Right lung (tissue), 10 donors: ENCODE data around the gene CYB561. TPM values are rescaled to one million over a fixed set of nuclear protein-coding genes. Genes with fewer than 3 reads are reported as not detected.

ENCODE experiments used
- DNase-seq, 2 donors: peaks; one replicate each; pipeline ENCODE4 v3.0.0-alpha.2; 2013
- long read RNA-seq, 8 donors: transcript quantifications; one replicate each; lab custom pipeline, GENCODE V29; 2026
- polyA plus RNA-seq, 5 donors: library from polyadenylated mRNA; unstranded; fragments of 120-200 nt; gene quantifications; one replicate each; pipeline versions ENCODE4 v1.2.1 to v1.2.3, GENCODE V29; 2013; ENCODE audit warnings: inconsistent platforms in 1 of 5, low replicate concordance in 1 of 5; ENCODE audit not compliant: insufficient read length in 5 of 5, insufficient read depth in 1 of 5

The CYB561 gene
- polyA plus RNA-seq, result 10 to 100 TPM; 22.5 to 43.5 (median 31.1) TPM
- long read RNA-seq, donor 1, partial matches to known transcripts, result 0 of 12 reads
- long read RNA-seq, donor 1, other reads (novel, unspliced or antisense), result 0 of 12 reads
- long read RNA-seq, donor 2, partial matches to known transcripts, result 0 of 4 reads
- long read RNA-seq, donor 2, other reads (novel, unspliced or antisense), result 0 of 4 reads
- long read RNA-seq, donor 3, partial matches to known transcripts, result 0 of 6 reads
- long read RNA-seq, donor 3, other reads (novel, unspliced or antisense), result 0 of 6 reads
- long read RNA-seq, donor 4, transcript CYB561-213 (5 exons, 2,344 nt), result major isoform, 5 of 8 reads
- long read RNA-seq, donor 4, partial matches to known transcripts, result 0 of 8 reads
- long read RNA-seq, donor 4, other reads (novel, unspliced or antisense), result 0 of 8 reads
- long read RNA-seq, donor 5, transcript CYB561-201 (6 exons, 3,001 nt), result major isoform, 7 of 13 reads
- long read RNA-seq, donor 5, partial matches to known transcripts, result 0 of 13 reads
- long read RNA-seq, donor 5, other reads (novel, unspliced or antisense), result 0 of 13 reads
- long read RNA-seq, donor 6, transcript CYB561-203 (6 exons, 3,151 nt), result minor isoform, 6 of 19 reads
- long read RNA-seq, donor 6, transcript CYB561-201 (6 exons, 3,001 nt), result major isoform, 8 of 19 reads
- long read RNA-seq, donor 6, partial matches to known transcripts, result 0 of 19 reads
- long read RNA-seq, donor 6, other reads (novel, unspliced or antisense), result 0 of 19 reads
- long read RNA-seq, donor 7, transcript CYB561-201 (6 exons, 3,001 nt), result major isoform, 5 of 11 reads
- long read RNA-seq, donor 7, partial matches to known transcripts, result 0 of 11 reads
- long read RNA-seq, donor 7, other reads (novel, unspliced or antisense), result 0 of 11 reads
- long read RNA-seq, donor 8, partial matches to known transcripts, result 0 of 1 reads
- long read RNA-seq, donor 8, other reads (novel, unspliced or antisense), result 0 of 1 reads

- peak; percentile 73 to 78 for DNase-seq
Measured at GRCh38 chr17:63445954-63446752, at the start of gene CYB561. TSS of gene CYB561 (minus strand) at chr17:63446306. CDS start at chr17:63437547, 8,759 bp downstream.

DNA sequence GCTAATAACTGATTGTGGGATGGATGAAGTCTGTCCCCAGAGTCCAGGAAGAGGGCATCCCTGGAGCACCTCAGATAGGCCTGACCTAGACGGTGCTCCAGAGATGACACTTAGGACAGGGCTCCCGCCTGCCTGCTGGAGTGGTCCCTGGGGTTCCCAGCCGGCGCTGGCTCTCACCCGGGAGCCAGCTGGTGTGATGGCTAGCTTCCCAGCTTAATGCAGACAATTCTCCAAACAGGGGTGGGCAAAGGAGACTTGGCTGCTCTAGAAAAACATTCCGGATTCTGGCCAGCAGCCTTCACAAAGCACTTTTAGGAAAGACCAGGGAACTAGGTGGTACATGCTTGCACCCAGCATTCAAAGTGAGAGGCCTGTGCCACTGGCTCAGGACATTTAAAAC, 49.4 kb upstream of the CYB561 start:
- DNase-seq, result peak in 1 of 2 donors; percentile 52

GRCh38 chr17:63494300-63494928, 48.3 kb upstream of the CYB561 start:
- no peak for DNase-seq

GRCh38 chr17:63493411-63493810, 47.3 kb upstream of the CYB561 start:
- DNase-seq, result no peak

- no peak for DNase-seq
Measured at GRCh38 chr17:63492940-63493339, 46.8 kb upstream of the CYB561 start.

GRCh38 chr17:63491977-63492618, 46.0 kb upstream of the CYB561 start:
- DNase-seq, result no peak

DNA sequence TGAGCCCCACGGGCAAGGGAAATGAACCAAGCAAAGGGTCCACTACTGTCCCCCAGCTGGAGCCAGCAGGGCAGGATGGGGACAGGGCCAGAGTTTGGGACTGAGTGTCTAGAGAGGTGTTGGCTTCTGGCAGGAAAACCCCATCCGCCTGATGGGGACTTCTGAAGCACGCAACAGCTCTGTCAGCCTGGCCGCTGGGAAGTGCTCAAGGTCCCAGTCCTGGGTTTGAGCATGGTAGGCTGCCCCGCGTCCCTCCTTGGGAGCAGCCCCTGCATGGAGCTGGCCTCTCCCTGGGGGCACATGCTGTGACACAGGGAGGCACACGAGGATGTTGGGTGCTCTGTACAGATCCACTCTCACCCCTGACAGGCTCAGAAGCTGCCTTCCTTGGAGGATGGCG, 45.3 kb upstream of the CYB561 start:
- no peak for DNase-seq

- DNase-seq, result no peak
Measured at GRCh38 chr17:63490858-63491400, 44.8 kb upstream of the CYB561 start.

- DNase-seq, result no peak
Measured at GRCh38 chr17:63490329-63490728, 44.2 kb upstream of the CYB561 start.

DNA sequence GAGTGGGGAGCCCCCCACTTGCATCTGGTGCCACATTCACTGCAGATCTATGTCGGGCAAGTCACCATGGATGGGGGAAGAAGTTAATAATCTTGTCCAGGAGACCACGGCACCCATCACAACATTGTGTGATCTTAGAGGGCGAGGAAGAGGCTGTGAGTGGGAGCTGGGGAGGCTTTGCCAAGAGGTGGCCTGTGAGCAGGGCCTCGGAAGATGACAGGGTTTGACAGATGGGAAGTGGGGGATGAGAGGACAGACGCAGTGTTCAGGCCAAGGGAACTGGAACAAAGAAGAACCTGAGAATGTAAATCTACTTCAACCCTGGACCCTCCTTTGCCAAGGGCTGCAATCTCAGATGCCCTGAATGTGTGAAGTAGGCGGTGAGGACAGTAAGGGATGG, 43.2 kb upstream of the CYB561 start:
- DNase-seq, result no peak

GRCh38 chr17:63488851-63489250, 42.7 kb upstream of the CYB561 start:
- DNase-seq, result no peak

GRCh38 chr17:63487014-63487339, 40.9 kb upstream of the CYB561 start:
- no peak for DNase-seq

DNA sequence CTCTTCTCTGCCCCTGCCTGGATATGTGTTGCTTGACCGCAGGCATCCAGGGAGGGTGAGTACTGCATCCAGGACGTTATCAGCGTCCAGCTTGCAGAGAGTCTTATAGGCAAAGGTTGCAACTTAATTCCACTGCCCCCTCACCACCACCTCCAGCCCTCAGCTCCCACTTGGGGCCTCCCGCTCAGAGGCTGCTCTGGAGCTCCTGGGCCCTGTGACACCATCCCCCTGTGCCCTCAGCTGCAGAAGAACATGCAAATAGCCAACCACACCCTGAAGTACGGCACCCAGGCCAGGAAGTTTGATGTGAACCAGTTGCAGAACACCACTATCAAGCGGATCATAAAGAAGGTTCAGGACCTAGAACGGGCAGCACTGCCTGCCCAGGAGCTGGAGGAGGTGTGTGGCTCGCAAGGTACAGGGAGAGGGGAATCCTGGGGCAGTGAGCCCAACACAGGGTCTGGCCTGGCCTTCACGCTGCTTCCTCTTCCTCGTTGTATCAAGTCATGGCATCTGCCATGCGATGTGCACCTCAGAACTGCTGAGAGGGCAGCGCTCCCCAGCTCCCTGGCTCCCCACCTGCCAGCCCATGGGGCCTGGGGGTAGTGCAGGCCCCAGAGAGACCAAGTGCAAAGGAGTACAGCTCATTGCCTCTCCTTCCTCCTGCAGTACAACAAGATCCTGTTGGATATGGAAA, 40.4 kb upstream of the CYB561 start:
- DNase-seq, result no peak

- DNase-seq, result no peak
Measured at GRCh38 chr17:63483655-63484575, 37.8 kb upstream of the CYB561 start.

DNA sequence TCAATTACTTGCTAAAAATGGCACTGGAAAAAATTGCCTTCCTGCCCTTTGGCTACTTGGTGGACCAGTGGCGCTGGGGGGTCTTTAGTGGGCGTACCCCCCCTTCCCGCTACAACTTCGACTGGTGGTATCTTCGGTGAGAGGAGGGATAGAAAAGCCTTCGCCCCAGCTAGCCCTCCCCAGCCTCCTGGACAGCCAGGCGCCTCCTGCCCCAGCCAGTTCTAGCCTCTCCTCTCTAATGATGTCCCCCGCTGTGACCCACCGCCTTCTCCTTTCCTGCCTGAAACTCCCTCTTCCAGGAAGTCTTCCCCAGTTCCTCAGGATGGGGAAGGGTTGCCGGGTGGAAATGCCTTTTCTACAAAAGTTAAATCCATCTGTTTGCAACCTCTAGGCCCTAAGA, 36.9 kb upstream of the CYB561 start:
- DNase-seq, result no peak

- no peak for DNase-seq
Measured at GRCh38 chr17:63482509-63482908, 36.4 kb upstream of the CYB561 start.

DNA sequence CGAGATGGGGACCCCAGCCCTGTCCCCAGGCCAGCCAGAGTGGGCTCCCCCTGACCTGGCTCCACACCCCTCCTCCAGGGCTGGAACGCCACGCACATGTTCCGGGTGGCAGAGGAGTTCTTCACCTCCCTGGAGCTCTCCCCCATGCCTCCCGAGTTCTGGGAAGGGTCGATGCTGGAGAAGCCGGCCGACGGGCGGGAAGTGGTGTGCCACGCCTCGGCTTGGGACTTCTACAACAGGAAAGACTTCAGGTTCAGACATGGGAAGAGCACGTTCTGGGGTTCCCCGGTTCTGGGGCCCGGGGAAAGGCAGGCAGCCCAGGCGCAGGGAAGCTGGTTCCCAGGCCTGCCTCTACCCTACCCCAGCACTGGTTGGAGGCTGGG, 35.4 kb upstream of the CYB561 start:
- no peak for DNase-seq

DNA sequence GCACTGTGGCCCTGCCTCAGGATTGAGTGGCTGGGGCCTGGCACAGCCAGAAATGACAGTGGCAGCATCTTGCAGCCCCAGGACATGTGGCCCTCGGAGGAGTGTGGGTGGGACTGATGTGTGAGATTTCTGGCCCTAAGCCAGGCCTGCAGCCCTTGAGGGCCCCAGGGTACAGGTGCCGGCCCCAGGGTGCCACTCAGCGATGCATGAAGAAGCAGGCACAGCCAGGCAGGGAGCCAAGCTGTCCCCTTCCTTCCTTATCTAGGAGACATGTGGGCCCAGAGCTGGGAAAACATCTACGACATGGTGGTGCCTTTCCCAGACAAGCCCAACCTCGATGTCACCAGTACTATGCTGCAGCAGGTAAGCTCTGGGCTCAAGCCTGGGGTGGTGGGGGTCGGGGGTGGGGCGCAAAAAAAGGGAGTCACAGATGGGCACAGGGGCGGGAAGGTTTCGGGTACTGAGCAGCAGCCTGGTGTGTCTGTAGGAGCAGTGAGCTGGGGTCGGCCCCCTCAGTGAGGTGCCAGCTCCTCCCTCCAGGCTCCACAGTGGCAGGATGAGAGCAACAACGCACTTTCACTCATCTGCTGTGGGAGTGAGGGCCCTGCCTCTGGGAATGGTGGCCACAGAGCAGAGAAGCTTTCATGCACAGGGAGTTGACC, 34.9 kb upstream of the CYB561 start:
- no peak for DNase-seq
